Activated T-cell treated with anti-CD3 and anti-CD28 coated beads for 4 hours (primary cell): ENCODE results near the gene ADAM15.

Experiments used
- DNase-seq: peaks from one replicate; pipeline ENCODE4 v3.0.0-alpha.2; 2020

ADAM15 gene

DNA sequence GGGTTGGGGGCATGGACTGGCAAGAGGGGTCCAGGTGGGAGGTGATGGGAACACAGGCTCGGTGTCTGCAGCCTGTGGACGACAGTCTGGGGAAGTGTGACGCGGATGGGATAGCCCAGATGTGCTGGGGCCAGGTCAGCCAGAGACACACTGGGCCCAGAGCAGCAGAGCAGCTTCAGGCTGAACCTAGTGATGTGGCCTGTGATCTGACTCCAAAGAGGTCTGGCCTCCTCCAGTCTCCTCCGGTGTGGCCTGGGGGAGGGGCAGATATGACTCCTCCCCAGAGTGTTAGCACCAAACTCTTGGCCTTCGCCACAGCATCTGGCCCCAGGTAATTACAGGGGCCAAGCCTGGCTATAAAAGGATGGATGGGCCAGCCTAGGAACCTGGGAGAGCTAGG, 41.0 kb downstream of the ADAM15 start:
- DNase-seq: no peak

DNA sequence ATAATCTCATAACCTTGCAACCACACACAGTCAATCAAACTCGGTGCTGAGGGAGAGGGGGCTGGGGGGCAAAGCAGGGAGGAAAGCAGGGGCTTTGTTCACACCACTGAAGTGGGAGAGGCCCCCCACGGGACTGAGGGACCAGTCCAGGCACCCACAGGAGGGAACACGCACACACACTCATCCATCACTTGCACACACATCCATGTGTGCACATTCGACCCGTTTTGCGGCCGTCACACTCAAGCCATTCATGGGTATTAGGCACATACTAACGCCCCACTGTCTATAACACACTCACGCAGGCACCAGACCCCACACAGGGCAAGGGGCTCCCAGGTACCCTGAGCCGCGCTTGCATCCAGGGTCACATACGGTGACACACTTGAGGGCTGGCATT, 41.5 kb downstream of the ADAM15 start:
- no peak for DNase-seq

DNA sequence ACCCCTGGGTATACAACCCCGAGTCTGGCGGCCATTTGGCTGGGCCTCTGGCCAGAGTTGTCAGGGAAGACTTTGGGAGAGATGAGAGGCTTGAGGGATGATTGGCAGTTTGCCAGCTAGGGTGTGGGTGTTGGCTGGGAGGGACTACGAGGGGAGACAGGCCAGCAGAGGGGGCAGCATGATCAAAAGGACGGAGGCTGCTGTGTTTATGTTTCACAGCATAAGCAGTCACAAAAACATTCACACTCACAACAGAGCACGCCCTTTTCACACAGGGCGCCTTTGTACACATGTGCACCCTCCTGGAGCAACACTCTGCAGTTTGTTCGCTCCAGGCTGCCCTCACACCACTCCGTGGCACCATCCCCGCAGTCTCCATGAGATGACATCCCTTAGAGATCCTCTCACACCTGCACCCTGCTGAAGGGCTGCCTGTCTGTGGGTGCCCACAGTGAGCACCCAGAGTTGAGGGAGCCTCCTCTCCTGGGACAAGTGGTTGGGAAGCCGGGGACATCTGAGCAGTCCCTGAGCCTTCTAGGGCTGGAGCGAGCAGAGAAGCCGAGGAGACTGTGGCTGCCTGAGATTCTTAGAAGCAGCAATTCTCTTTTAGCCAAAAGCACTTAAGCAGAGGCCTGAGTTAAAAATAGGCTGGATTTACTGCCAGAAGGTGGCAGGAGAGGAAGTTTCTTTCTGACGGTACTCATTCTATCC, 43.0 kb downstream of the ADAM15 start:
- DNase-seq: no peak

DNA sequence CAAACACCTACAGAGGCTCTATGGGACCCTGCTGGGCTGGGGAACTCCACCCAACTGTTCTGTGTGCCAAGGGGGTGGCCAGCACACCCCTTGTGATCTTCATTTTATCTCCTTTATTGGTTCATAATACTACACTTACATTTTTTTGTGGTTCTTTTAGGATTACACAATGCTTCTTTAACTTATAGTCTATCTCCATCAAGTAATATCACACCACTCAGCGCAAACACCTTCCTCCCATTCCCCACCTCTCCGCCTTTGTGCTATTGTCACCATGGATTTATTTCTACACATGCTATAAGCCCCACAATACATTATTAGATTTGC, 43.5 kb downstream of the ADAM15 start:
- DNase-seq: no peak

DNA sequence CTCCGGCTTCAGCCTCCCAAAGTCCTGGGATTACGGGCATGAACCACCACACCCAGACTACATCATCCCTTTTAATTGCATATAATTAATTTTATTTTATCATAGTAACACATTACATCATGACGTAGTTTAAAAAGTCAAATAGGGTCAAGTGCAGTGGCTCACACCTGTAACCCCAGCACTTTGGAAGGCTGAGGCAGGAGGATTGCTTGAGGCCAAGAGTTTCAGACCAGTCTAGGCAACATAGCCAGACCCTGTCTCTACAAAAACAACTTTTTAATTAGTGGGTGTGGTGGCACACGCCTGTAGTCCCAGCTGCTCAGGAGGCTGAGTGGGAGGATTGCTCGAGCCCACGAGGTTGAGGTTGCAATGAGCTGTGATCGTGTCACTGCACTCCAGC, 48.2 kb downstream of the ADAM15 start:
- DNase-seq: no peak

DNA sequence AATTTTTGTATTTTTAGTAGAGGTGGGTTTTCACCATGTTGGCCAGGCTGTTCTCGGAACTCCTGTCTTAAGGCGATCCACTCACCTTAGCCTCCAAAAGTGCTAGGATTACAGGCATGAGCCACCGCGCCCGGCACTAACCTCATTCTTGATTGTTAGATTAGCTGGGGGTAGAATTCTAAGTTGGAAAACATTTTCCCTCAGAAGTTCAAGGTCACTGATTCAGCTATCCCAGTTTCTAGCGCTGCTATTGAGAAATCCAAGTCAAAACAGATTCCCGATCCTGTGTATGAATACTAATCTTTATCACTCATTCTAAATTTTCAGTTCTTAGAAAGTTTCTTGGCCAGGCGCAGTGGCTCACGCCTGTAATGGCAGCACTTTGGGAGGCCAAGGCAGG, 52.2 kb downstream of the ADAM15 start:
- DNase-seq: no peak

DNA sequence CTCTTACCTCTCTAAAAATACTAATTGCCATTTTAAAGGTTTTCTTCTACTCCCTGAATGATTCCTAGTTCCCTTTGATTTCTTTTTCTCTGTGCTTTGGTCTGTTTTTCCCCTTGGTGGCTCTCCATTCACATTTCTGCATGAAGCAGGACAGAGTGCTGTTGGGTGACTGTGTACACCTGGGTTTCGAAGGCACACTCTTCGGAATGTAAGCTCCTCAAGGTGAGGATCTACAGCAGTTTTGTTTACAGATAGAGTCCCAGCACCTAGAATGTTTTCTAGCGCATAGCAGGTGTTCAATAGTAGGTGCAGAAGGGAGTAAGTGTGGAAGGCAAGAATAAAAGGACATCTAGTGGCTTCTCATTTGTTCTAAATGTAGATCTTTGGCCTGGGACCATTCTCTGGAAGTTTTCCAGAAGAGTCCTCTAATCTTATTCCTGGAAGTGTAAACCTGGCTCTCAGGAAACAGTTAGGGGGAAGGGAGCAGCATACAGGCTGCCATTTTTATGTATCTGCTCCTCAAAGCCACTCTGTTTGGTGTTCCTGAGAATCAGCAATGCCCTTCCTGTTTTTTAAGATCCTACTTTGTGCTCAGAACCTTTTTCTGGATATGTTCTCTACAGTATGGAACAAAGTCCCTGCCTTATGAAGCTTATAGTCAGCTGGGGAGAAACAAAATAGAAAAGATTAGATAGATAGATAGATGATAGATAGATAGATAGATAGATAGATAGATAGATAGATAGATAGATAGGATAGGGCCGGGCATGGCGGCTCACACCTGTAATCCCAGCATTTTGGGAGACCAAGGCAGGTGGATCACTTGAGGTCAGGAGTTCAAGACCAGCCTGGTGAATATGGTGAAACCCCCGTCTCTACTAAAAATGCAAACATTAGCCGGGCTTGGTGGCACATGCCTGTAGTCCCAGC, 53.8 kb downstream of the ADAM15 start:
- DNase-seq: no peak

DNA sequence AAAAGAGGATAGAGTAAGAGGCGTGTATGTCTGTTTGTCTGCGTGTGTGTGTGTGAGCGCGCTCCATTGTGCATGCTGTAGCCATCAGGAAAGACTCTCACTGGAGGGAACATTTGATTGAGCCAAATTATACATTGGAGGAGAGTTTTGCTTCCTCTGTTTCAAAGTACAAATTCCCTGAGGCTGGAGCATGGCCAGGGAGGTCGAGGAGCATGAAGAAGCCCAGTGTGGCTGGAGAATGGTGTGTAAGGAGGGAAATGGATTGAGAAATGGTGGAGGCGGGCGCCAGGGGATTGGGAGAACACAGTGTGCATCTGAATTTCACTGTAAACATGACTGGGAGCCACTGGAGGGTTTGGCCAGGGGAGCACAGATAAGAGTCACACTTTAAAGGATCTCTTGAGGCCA, 54.5 kb downstream of the ADAM15 start:
- no peak for DNase-seq

DNA sequence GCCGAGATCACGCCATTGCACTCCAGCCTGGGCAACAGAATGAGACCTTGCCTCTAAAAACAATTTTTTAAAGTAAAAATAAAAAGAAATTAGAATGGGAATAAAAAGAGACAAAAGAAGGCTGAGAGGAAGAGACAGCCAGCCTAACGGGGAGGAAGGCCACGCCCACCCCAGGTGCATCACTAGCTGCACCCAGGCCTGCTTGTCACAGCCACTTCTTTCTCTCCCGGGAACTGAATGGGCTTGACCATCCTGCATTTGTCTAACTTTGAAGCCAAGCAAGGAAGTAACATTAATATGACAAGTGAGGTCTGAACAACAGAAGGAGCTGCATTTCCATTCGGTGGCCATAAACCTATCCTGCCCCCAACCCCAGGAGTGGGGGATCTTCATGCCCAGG, 55.7 kb downstream of the ADAM15 start:
- DNase-seq: no peak

DNA sequence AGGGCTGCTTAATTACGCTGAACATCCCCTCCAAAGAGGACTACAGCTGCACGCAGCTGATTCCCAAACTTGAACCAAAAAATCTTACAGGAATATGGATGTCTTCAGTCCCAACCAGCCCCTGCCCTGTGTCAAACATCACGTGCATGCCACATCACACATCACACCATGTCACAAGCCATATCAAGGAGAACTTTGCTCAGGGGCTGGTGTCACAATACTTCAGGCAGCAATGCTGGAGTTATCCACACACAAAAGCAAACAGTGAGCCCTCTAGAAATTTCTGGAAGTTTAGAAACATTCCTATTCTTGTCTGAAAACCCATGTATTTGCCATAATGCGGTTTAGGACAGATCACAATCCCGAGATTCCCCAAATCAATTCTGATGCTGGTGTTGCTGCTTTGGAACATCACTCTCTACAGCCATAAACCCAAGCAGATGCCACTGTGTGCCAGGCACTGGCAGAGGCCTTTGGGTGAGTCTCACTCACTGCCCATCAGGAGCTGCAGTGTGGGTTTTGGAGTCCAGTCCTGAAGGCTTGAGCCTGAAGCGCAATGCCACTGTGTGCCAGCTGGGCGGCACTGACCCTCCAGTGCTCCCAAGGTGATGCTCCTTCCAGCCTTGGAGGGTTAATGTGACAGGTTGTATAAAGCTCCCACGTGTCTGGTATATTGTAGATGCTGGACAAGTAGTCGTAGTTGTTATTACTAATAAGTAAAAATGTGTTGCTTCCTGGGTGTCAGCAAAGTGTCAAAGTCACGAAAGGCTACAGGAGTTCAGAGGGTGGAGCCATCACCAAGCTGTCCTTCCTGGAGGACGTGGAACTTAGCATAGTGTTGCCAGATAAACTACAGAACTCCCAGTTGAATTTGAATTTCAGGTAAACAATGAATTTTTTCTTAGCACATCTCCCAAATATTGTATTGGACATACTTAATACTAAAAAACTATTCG, 56.5 kb downstream of the ADAM15 start:
- no peak for DNase-seq

DNA sequence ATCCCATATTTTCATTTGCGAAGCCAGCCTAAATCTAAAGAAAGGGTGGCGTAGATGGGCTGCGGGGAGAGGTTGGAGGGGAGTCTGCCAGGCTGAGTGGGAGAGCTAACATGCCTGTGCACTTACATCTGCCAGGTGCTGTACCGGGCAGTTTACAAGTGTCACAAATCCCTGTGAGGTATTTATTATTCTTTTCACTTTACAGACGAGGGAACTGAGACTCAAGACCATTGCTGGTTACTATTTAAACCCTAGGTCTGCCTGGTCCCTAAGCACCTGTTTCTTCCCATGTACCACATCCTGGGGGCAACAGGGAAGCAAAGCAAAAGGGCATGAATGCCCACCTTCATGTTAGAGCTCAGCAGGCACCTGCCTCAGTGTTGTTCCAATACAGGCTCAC, 57.2 kb downstream of the ADAM15 start:
- no peak for DNase-seq

DNA sequence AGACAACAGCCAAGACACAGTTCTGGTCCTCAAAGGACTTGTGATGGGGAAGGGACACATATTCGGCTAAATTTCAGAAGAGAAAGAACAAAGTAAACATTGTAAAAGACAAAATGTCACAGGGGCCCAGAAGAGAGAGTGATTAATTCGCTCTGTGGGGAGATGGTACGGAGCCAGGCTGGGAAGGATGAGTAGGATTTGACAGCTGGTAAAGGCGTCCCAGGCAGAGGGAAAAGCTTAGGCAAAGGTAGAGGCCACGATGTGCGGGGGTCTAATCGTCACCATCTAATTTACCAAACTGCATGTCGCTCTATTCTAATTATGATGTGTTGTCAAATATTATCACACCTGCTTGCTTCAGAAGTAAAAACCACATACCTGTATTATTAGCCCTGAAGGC, 59.3 kb downstream of the ADAM15 start:
- no peak for DNase-seq

DNA sequence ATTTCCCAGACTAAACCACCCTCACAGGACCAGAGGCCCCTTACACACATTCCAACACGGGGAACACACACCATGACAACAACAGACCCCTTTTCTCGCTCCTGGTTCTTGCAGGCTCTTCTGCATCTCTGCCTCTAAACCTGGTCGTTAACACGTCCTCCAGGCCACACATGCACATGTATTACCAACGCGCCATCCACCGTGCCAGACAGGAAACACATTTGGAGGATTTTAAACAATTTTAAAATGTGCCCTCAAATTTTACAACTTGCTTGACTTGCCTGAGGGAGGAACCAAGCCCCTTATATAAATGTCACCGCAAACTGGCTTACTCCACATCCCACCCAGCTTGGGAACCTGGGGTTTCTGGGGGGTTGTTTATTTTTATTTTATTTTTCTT, 59.7 kb downstream of the ADAM15 start:
- no peak for DNase-seq
